ENCODE data around the gene ZNF48.

Gene ZNF48

DNA sequence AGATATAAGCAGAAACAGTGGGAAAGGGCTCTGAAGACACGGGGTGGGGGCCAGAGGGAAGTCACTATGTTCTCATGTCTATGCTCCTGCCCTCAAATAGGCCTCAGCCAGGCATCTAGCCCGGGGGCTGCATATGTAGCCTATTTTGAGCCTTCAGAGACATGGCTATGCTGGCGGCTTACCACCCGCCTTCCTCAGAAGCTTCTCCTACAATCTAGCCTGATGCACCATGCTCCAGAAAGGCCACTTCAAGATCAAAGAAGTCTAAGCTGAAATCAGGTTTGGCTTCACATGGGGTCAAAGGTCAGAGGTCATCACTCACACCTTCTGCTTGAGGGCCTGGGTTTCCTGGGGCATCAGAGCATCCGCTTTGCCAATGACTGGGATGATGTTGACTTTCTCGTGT is 14.4 kb upstream of the ZNF48 start:
- no peak for DNase-seq
- Histone ChIP-seq H3K27me3 (ENCODE audit: control insufficient read depth in 1 of 2, insufficient read depth in 1 of 2, low read length in 2 of 2) (no peaks in the 10 kb centered on the region), H3K27ac (ENCODE audit: low read length, poor library complexity, severe bottlenecking) (no peak overlapping the region), H4K91ac (ENCODE audit: low read length) (no peak overlapping the region), H3K4me3 (ENCODE audit: insufficient read depth in 1 of 2, low read depth in 1 of 2, low read length in 2 of 2) (no peak overlapping the region), H3K14ac (ENCODE audit: low read length in 2 of 2) (no peak overlapping the region), H2BK12ac (ENCODE audit: low read length in 2 of 2) (no peak overlapping the region), H3K9me3 (ENCODE audit: control insufficient read depth, low read length) (no peaks in the 10 kb centered on the region), H2AK5ac (ENCODE audit: low read length, severe bottlenecking) (no peak overlapping the region), H2AFZ (ENCODE audit: low read depth, low read length) (no peak overlapping the region), H2BK120ac (ENCODE audit: low read depth, low read length) (no peak overlapping the region), H3K36me3 (ENCODE audit: control insufficient read depth in 1 of 2, insufficient read depth in 2 of 2, low read depth in 1 of 2, low read length in 2 of 2) (peaks cover 7% of the 10 kb centered on the region in 2 experiments), H4K8ac (ENCODE audit: low read length) (no peak overlapping the region), H3K9ac (ENCODE audit: low read length) (no peak overlapping the region), H2BK5ac (ENCODE audit: low read depth, low read length, poor library complexity, severe bottlenecking) (no peak overlapping the region), H3K4me2 (ENCODE audit: low read length, poor library complexity, severe bottlenecking) (no peak overlapping the region), H2BK15ac (ENCODE audit: low read depth, poor library complexity, severe bottlenecking) (no peak overlapping the region), H3K4me1 (ENCODE audit: control insufficient read depth, insufficient read depth, low read depth, low read length) (peaks cover 18% of the 10 kb centered on the region), H3K23ac (ENCODE audit: low read length in 2 of 2) (no peak overlapping the region), H3K4ac (ENCODE audit: low read depth in 1 of 2, low read length in 2 of 2) (no peak overlapping the region), H3K18ac (ENCODE audit: low read depth in 1 of 2, low read length in 2 of 2) (no peak overlapping the region), H3K79me1 (replicated peaks; ENCODE audit: low read length, poor library complexity, severe bottlenecking) (peaks cover 8% of the 10 kb centered on the region)
- 93% methylated on average over 6 of the region's 6 CpGs for WGBS

DNA sequence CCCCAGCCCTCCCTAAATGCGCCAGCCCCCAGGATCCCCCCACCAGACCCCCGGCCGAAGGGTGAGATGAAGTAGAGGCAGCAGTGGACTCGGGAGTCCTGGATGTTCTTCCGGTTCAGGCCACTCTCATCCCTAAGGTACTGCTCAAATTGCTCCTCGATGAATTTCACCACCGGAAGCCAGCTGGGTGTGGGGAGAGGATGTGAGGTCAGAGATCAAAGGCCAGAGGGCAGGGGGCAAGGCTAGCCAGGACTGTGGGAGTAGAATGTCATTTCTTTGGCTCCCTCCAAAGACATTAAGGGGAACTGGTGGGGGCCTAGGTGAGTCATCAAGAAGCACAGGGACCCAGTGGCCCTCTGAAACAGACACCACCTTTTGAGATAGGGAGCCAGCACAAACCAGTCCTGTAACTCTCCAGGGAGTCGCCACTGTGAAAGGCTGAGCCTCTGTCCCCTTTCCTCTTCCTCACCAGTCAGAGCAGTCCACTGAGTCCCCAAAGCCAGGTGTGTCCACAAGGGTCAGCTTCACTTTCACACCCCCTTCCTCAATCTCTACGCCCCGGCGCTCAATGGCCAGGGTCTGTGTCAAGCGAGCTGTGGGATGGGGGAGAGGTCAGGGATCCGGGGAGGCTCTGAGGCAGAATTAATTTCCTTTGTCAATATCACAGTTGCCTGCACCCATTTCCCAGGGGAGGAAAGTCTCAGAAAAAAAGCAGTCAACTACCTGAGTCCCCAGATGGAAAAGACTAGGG is 13.8 kb upstream of the ZNF48 start:
- H3K4me3 ChIP-seq (ENCODE audit: insufficient read depth in 1 of 2, low read depth in 1 of 2, low read length in 2 of 2) = no peak overlapping the region
- no peak overlapping the region for H3K23ac ChIP-seq (ENCODE audit: low read length in 2 of 2)
- no peak overlapping the region for H3K14ac ChIP-seq (ENCODE audit: low read length in 2 of 2)
- H2BK15ac ChIP-seq (ENCODE audit: low read depth, poor library complexity, severe bottlenecking) = no peak overlapping the region
- peak overlapping the region; percentile 29 for H4K91ac ChIP-seq (ENCODE audit: low read length)
- no peak for DNase-seq
- no peak overlapping the region for H2AK5ac ChIP-seq (ENCODE audit: low read length, severe bottlenecking)
- H3K27me3 ChIP-seq (ENCODE audit: control insufficient read depth in 1 of 2, insufficient read depth in 1 of 2, low read length in 2 of 2) = no peaks in the 10 kb centered on the region
- no peak overlapping the region for H2AFZ ChIP-seq (ENCODE audit: low read depth, low read length)
- no peak overlapping the region for H2BK5ac ChIP-seq (ENCODE audit: low read depth, low read length, poor library complexity, severe bottlenecking)
- no peak overlapping the region for H3K4ac ChIP-seq (ENCODE audit: low read depth in 1 of 2, low read length in 2 of 2)
- no peaks in the 10 kb centered on the region for H3K9me3 ChIP-seq (ENCODE audit: control insufficient read depth, low read length)
- 88% methylated on average over 9 of the region's 13 CpGs for WGBS
- H4K8ac ChIP-seq (ENCODE audit: low read length) = no peak overlapping the region
- H3K27ac ChIP-seq (ENCODE audit: low read length, poor library complexity, severe bottlenecking) = no peak overlapping the region
- H3K9ac ChIP-seq (ENCODE audit: low read length) = no peak overlapping the region
- peaks cover 18% of the 10 kb centered on the region for H3K4me1 ChIP-seq (ENCODE audit: control insufficient read depth, insufficient read depth, low read depth, low read length)
- H3K79me1 ChIP-seq (replicated peaks; ENCODE audit: low read length, poor library complexity, severe bottlenecking) = peaks cover 7% of the 10 kb centered on the region
- H2BK12ac ChIP-seq (ENCODE audit: low read length in 2 of 2) = no peak overlapping the region
- no peak overlapping the region for H2BK120ac ChIP-seq (ENCODE audit: low read depth, low read length)
- H3K36me3 ChIP-seq (ENCODE audit: control insufficient read depth in 1 of 2, insufficient read depth in 2 of 2, low read depth in 1 of 2, low read length in 2 of 2) = peaks cover 7% of the 10 kb centered on the region in 2 experiments
- no peak overlapping the region for H3K18ac ChIP-seq (ENCODE audit: low read depth in 1 of 2, low read length in 2 of 2)
- H3K4me2 ChIP-seq (ENCODE audit: low read length, poor library complexity, severe bottlenecking) = no peak overlapping the region

DNA sequence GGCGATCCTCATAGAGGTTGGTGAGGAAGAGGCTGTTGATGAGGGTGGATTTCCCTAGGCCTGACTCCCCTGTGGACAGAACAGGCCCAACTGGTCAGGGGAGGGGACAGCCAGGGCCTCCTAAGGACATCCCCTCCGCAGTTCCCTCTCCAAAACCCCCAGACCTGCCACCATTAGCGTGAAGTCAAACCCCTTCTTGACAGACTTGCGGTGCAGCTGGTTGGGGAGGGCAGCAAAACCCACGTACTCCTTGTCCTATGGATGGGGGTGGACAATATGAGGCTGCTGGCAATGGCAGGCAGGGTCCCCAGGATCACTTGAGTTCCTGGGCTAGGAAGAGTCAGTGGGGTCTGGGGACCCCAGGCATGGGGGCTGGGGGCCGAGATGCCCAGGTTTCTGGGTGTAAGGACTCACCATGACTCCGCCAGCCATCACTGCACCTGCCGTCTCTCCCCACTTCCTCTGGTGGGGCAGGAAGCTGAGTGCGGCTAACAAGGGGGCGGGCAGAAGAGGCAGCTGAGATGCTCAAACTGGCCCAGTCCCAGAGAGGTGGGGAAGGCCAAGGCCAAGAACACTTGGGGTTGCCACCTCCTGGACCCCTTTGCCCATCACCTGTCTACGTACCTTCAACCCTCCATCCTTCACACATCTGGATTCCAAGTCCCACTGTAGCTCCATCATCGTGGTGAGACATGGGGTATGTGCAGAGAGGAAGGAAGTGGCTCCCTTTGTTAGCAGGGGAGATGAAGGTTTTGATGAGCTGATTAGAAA is 12.9 kb upstream of the ZNF48 start, which contains the start of gene SEPTIN1:
Gene SEPTIN1 (minus strand): TSS at position 451 of the 771 bp plus-strand sequence. CDS start 19 bp downstream, at position 432.
- Histone ChIP-seq H3K14ac (ENCODE audit: low read length in 2 of 2) (no peak within 1 kb of the TSS), H2BK5ac (ENCODE audit: low read depth, low read length, poor library complexity, severe bottlenecking) (no peak within 1 kb of the TSS), H3K4me2 (ENCODE audit: low read length, poor library complexity, severe bottlenecking) (no peak within 1 kb of the TSS), H2BK15ac (ENCODE audit: low read depth, poor library complexity, severe bottlenecking) (peak within 1 kb of the TSS; percentile 54), H2AK5ac (ENCODE audit: low read length, severe bottlenecking) (no peak within 1 kb of the TSS), H3K27me3 (ENCODE audit: control insufficient read depth in 1 of 2, insufficient read depth in 1 of 2, low read length in 2 of 2) (no peaks in the 10 kb centered on the region), H3K4ac (ENCODE audit: low read depth in 1 of 2, low read length in 2 of 2) (no peak within 1 kb of the TSS), H2BK12ac (ENCODE audit: low read length in 2 of 2) (no peak within 1 kb of the TSS), H4K8ac (ENCODE audit: low read length) (no peak within 1 kb of the TSS), H3K79me1 (replicated peaks; ENCODE audit: low read length, poor library complexity, severe bottlenecking) (peaks cover 5% of the 10 kb centered on the region), H3K9me3 (ENCODE audit: control insufficient read depth, low read length) (no peaks in the 10 kb centered on the region), H2BK120ac (ENCODE audit: low read depth, low read length) (no peak within 1 kb of the TSS), H3K18ac (ENCODE audit: low read depth in 1 of 2, low read length in 2 of 2) (no peak within 1 kb of the TSS), H2AFZ (ENCODE audit: low read depth, low read length) (no peak within 1 kb of the TSS), H3K4me1 (ENCODE audit: control insufficient read depth, insufficient read depth, low read depth, low read length) (peaks cover 16% of the 10 kb centered on the region), H3K27ac (ENCODE audit: low read length, poor library complexity, severe bottlenecking) (no peak within 1 kb of the TSS), H3K9ac (ENCODE audit: low read length) (no peak within 1 kb of the TSS), H3K23ac (ENCODE audit: low read length in 2 of 2) (peak within 1 kb of the TSS in 1 of 2 experiments; percentile 46), H3K36me3 (ENCODE audit: control insufficient read depth in 1 of 2, insufficient read depth in 2 of 2, low read depth in 1 of 2, low read length in 2 of 2) (peaks cover 7% of the 10 kb centered on the region in 2 experiments), H4K91ac (ENCODE audit: low read length) (peak within 1 kb of the TSS; percentile 29), H3K4me3 (ENCODE audit: insufficient read depth in 1 of 2, low read depth in 1 of 2, low read length in 2 of 2) (no peak within 1 kb of the TSS)
- no peak for DNase-seq
- 95% methylated on average over 10 of the region's 12 CpGs for WGBS

DNA sequence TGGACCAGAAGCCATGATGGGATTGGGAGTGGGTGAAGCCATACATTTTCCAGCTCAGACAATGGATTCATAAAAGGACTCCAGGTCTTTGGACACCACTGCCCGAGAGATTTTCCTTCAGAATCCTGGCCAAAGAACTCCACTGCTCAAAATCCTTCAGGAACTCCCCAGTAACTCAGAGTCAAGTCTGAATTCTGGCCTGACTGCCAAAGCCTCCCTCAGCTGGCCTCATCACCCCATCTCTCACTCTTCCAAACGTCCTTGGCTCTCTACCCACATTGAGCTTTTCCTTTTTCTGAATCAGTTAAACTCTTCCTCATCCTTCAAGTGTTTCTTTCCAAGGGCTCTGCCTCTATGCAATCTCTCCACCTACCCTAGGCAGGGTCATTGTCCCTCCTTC is 11.7 kb upstream of the ZNF48 start:
- Histone ChIP-seq H3K18ac (ENCODE audit: low read depth in 1 of 2, low read length in 2 of 2) (no peak overlapping the region), H3K27ac (ENCODE audit: low read length, poor library complexity, severe bottlenecking) (no peak overlapping the region), H2BK120ac (ENCODE audit: low read depth, low read length) (no peak overlapping the region), H3K27me3 (ENCODE audit: control insufficient read depth in 1 of 2, insufficient read depth in 1 of 2, low read length in 2 of 2) (no peaks in the 10 kb centered on the region), H3K79me1 (replicated peaks; ENCODE audit: low read length, poor library complexity, severe bottlenecking) (peaks cover 5% of the 10 kb centered on the region), H3K9ac (ENCODE audit: low read length) (no peak overlapping the region), H3K4me2 (ENCODE audit: low read length, poor library complexity, severe bottlenecking) (no peak overlapping the region), H2AFZ (ENCODE audit: low read depth, low read length) (no peak overlapping the region), H3K14ac (ENCODE audit: low read length in 2 of 2) (no peak overlapping the region), H3K4ac (ENCODE audit: low read depth in 1 of 2, low read length in 2 of 2) (no peak overlapping the region), H4K8ac (ENCODE audit: low read length) (no peak overlapping the region), H3K9me3 (ENCODE audit: control insufficient read depth, low read length) (no peaks in the 10 kb centered on the region), H2AK5ac (ENCODE audit: low read length, severe bottlenecking) (no peak overlapping the region), H3K23ac (ENCODE audit: low read length in 2 of 2) (no peak overlapping the region), H3K36me3 (ENCODE audit: control insufficient read depth in 1 of 2, insufficient read depth in 2 of 2, low read depth in 1 of 2, low read length in 2 of 2) (peaks cover 7% of the 10 kb centered on the region in 2 experiments), H2BK5ac (ENCODE audit: low read depth, low read length, poor library complexity, severe bottlenecking) (no peak overlapping the region), H3K4me1 (ENCODE audit: control insufficient read depth, insufficient read depth, low read depth, low read length) (peaks cover 12% of the 10 kb centered on the region), H2BK15ac (ENCODE audit: low read depth, poor library complexity, severe bottlenecking) (no peak overlapping the region), H3K4me3 (ENCODE audit: insufficient read depth in 1 of 2, low read depth in 1 of 2, low read length in 2 of 2) (no peak overlapping the region), H2BK12ac (ENCODE audit: low read length in 2 of 2) (no peak overlapping the region), H4K91ac (ENCODE audit: low read length) (no peak overlapping the region)
- DNase-seq = no peak
- 90% methylated on average over 2 of the region's 2 CpGs for WGBS

Data from mesenchymal stem cell (in vitro differentiated cells and primary cell).